Psoas muscle (tissue), 8 donors: ENCODE measurements around the gene PDE8A. TPM values are rescaled to one million over a fixed set of nuclear protein-coding genes. Genes with fewer than 3 reads are reported as not detected.

Source experiments
- ATAC-seq, 4 donors: fragments of 200-7000 bp; cut with Tn5 transposase; one replicate each; pipeline ENCODE4 v1.9.1; 2020; ENCODE audit warnings: moderate library complexity in 3 of 4, mild to moderate bottlenecking in 2 of 4
- DNase-seq, 2 donors: peaks; one replicate each; pipeline ENCODE4 v3.0.0-alpha.2; 2020
- H3K27ac ChIP-seq: fragments of 200-600 bp; one replicate; pipeline ENCODE4 v1.8.0; 2022
- H3K27me3 ChIP-seq, 3 donors: fragments of 200-600 bp in 1 of 3; one replicate each; pipeline versions ENCODE4 v1.6.1 to v1.8.0; 2013 to 2022; ENCODE audit warnings: low read length in 2 of 3, mild to moderate bottlenecking in 2 of 3, moderate library complexity in 1 of 3; ENCODE audit not compliant: insufficient read depth in 3 of 3
- H3K36me3 ChIP-seq, 2 donors: fragments of 200-600 bp in 1 of 2; one replicate each; pipeline versions ENCODE4 v1.6.1 to v1.8.0; 2013 to 2022; ENCODE audit warnings: low read depth in 1 of 2, mild to moderate bottlenecking in 1 of 2, moderate library complexity in 1 of 2; ENCODE audit not compliant: insufficient read depth in 1 of 2
- H3K4me1 ChIP-seq: fragments of 200-600 bp; one replicate; pipeline ENCODE4 v1.8.0; 2022
- H3K4me3 ChIP-seq: fragments of 200-600 bp; one replicate; pipeline ENCODE4 v1.8.0; 2022; ENCODE audit warnings: mild to moderate bottlenecking
- H3K9me3 ChIP-seq: fragments of 200-600 bp; one replicate; pipeline ENCODE4 v1.8.0; 2022
- CTCF ChIP-seq: fragments of 200-600 bp; IDR thresholded peaks from one replicate; pipeline ENCODE4 v1.8.0; 2022; ENCODE audit warnings: antibody characterized with exemption
- WGBS, 3 donors: extraction: QIAGEN DNeasy Blood & Tissue Kit; methylation state at CpG; one replicate each; pipeline versions ENCODE4 v1.1.6 to v1.1.7; 2013; 5-methylcytosine and 5-hydroxymethylcytosine counted together
- intact Hi-C, 2 donors: fragments of 100-400 bp; cut with DNase I; formaldehyde crosslinking; loops; one replicate each; pipeline versions ENCODE4 v1.11.0 to v1.14.2; 2022
- polyA plus RNA-seq, 3 donors: library from polyadenylated mRNA; stranded (reverse); fragments of 200-250 nt; gene quantifications; one replicate each; pipeline ENCODE4 v1.2.3, GENCODE V29; 2013
- total RNA-seq, 4 donors: library from RNA; stranded (reverse); fragmentation: NEBNext Ultra II Directional in 2 of 4; extraction: Animal tissue kit (Norgen Biotek cat#: 25700) in 2 of 4; gene quantifications; one replicate each; pipeline versions ENCODE4 v1.2.1 to v1.2.4, GENCODE V29; 2021 to 2023
- donor health status: healthy with polysubstance abuse.
- donor health status: DM: no; HTN: no; CAD: no; lungs with moderate emphysema.
- donor health status: Bipolar disorder and iron deficiency.
- donor health status: healthy.
- donor health status: DM: yes; HTN: yes; CAD: no.
- donor health status: DM: no; HTN: no; CAD: no.
- donor health status: DM: no; HTN: no; CAD: no.
- donor health status: DM: yes; HTN: yes; CAD: no.

Gene PDE8A
- total and polyA plus RNA-seq, 7 donors: 6.5 to 12.1 (median 10.5) TPM

- 61 to 73% (median 61%) methylated on average over 6 of the region's 6 CpGs for WGBS, 3 donors
- H3K4me1 ChIP-seq: peaks cover 28% of the 10 kb centered on the region
- intact Hi-C loops: loop anchor here in 1 of 2 donors (10.0 kb wide), 2 partner anchors 204 to 464 kb away; no protein-coding TSS in a partner anchor
- no peaks in the 10 kb centered on the region for H3K9me3 ChIP-seq
- no peak overlapping the region for H3K4me3 ChIP-seq
- H3K27me3 ChIP-seq: no peaks in the 10 kb centered on the region
- DNase-seq (no peak), ATAC-seq (no peak)
- H3K36me3 ChIP-seq: no peaks in the 10 kb centered on the region
- H3K27ac ChIP-seq: peak overlapping the region; percentile 54
- TF ChIP-seq CTCF: no peak
These were observed 66.8 kb downstream of the PDE8A start for GRCh38 chr15:85048430-85048829.

- intact Hi-C loops: loop anchor here in 1 of 2 donors (10.0 kb wide), 2 partner anchors 205 to 465 kb away; no protein-coding TSS in a partner anchor
- no peaks in the 10 kb centered on the region for H3K27me3 ChIP-seq
- no peak overlapping the region for H3K4me3 ChIP-seq
- H3K9me3 ChIP-seq: no peaks in the 10 kb centered on the region
- no peak for ATAC-seq
- H3K27ac ChIP-seq: no peak overlapping the region
- DNase-seq: no peak
- no peak for TF ChIP-seq CTCF
- H3K4me1 ChIP-seq: peaks cover 28% of the 10 kb centered on the region
- H3K36me3 ChIP-seq: no peaks in the 10 kb centered on the region
These were observed 68.1 kb downstream of the PDE8A start for GRCh38 chr15:85049805-85050204.

GRCh38 chr15:85059734-85060133 lies 78.1 kb downstream of the PDE8A start:
- no peak overlapping the region for H3K4me3 ChIP-seq
- H3K9me3 ChIP-seq: peaks cover 12% of the 10 kb centered on the region
- intact Hi-C loops: no loop called here
- no peak overlapping the region for H3K27ac ChIP-seq
- TF ChIP-seq CTCF: no peak
- H3K4me1 ChIP-seq: peaks cover 9% of the 10 kb centered on the region
- ATAC-seq (no peak), DNase-seq (no peak)
- H3K27me3 ChIP-seq: no peaks in the 10 kb centered on the region
- 49 to 98% (median 72%) methylated on average over 2 of the region's 2 CpGs for WGBS, 3 donors
- H3K36me3 ChIP-seq: no peaks in the 10 kb centered on the region

GRCh38 chr15:85062560-85062959 lies 80.9 kb downstream of the PDE8A start:
- intact Hi-C loops: no loop called here
- Histone ChIP-seq H3K4me1 (peaks cover 9% of the 10 kb centered on the region), H3K27me3 (no peaks in the 10 kb centered on the region), H3K4me3 (no peak overlapping the region), H3K9me3 (peaks cover 12% of the 10 kb centered on the region), H3K27ac (no peak overlapping the region), H3K36me3 (peaks cover 0 to 5% of the 10 kb centered on the region in 2 donors)
- ATAC-seq (peak; percentile 27 to 66 (median 52)), DNase-seq (no peak)
- 22 to 44% (median 31%) methylated on average over 2 of the region's 2 CpGs for WGBS, 3 donors
- no peak for TF ChIP-seq CTCF

- Histone ChIP-seq H3K36me3 (peaks cover 0 to 7% of the 10 kb centered on the region in 2 donors), H3K9me3 (peaks cover 12% of the 10 kb centered on the region), H3K27ac (no peak overlapping the region), H3K27me3 (no peaks in the 10 kb centered on the region), H3K4me3 (no peak overlapping the region), H3K4me1 (peaks cover 9% of the 10 kb centered on the region)
- ATAC-seq: no peak
- no peak for DNase-seq
- TF ChIP-seq CTCF: no peak
- intact Hi-C loops: no loop called here
- 90 to 96% (median 92%) methylated on average over 2 of the region's 2 CpGs for WGBS, 3 donors
These were observed 81.4 kb downstream of the PDE8A start for GRCh38 chr15:85063088-85063487.
